OCI-LY7 (cell line): ENCODE measurements around the gene TECTA. TPM values are rescaled to one million over a fixed set of nuclear protein-coding genes. Genes with fewer than 3 reads are reported as not detected.

Source experiments
- BruUV-seq: library from RNA; stranded (reverse); fragments of 400-500 nt; replicated peaks from 2 replicates; lab custom pipeline; 2021; lab: Mats Ljungman, UMichigan
- CTCF ChIA-PET: fragments of 300-600 bp; sonication (Branson Sonifier 250); formaldehyde crosslinking; loops from one replicate; lab custom pipeline; 2022; ENCODE audit warnings: antibody characterized with exemption; ENCODE audit not compliant: unreplicated experiment; lab: Charles Lee
- POLR2A ChIA-PET: fragments of 300-600 bp; sonication (Branson Sonifier 250); formaldehyde crosslinking; loops from one replicate; lab custom pipeline; 2022; ENCODE audit warnings: antibody characterized with exemption; lab: Charles Lee
- DNase-seq: peaks from one replicate; pipeline ENCODE4 v3.0.0-alpha.2; 2015; ENCODE audit warnings: low spot score
- H2AFZ ChIP-seq: fragments of 200-600 bp; sonication (generic), shearing (Covaris generic); 2 replicates; pipeline ENCODE4 v1.6.1; 2014; ENCODE audit warnings: mild to moderate bottlenecking, antibody characterized with exemption, low read length, moderate library complexity
- H3K27ac ChIP-seq: fragments of 200-600 bp; sonication (generic); 2 replicates; pipeline ENCODE4 v1.5.1; 2014; ENCODE audit warnings: mixed run types, low read depth, mild to moderate bottlenecking, moderate library complexity, low read length, inconsistent platforms; ENCODE audit not compliant: poor library complexity, severe bottlenecking
- H3K36me3 ChIP-seq: fragments of 200-600 bp; sonication (generic); 2 replicates; pipeline ENCODE4 v1.6.1; 2014; ENCODE audit warnings: mild to moderate bottlenecking, antibody characterized with exemption, low read length, moderate library complexity, mixed read lengths; ENCODE audit not compliant: insufficient read depth
- H3K4me1 ChIP-seq: fragments of 200-600 bp; sonication (generic); 2 replicates; pipeline ENCODE4 v1.5.1; 2014; ENCODE audit warnings: mild to moderate bottlenecking, low read length; ENCODE audit not compliant: insufficient read depth, poor library complexity, severe bottlenecking
- H3K4me2 ChIP-seq: fragments of 200-600 bp; sonication (generic); 2 replicates; pipeline ENCODE4 v1.6.1; 2014; ENCODE audit warnings: mild to moderate bottlenecking, low read length
- H3K4me3 ChIP-seq: fragments of 200-600 bp; sonication (generic); 2 replicates; pipeline ENCODE4 v1.5.1; 2014; ENCODE audit warnings: mild to moderate bottlenecking, low read depth, low read length; ENCODE audit not compliant: poor library complexity, severe bottlenecking
- H3K79me2 ChIP-seq: fragments of 200-600 bp; sonication (generic); 2 replicates; pipeline ENCODE4 v1.6.1; 2016; ENCODE audit warnings: low read depth, mild to moderate bottlenecking, low read length, moderate library complexity, mixed read lengths; ENCODE audit not compliant: insufficient read depth
- H3K9me2 ChIP-seq: fragments of 200-600 bp; sonication (generic); 2 replicates; pipeline ENCODE4 v1.6.1; 2016; ENCODE audit warnings: mild to moderate bottlenecking, low read length, mixed read lengths; ENCODE audit not compliant: insufficient read depth
- H3K9me3 ChIP-seq: fragments of 200-600 bp; sonication (generic); 2 replicates; pipeline ENCODE4 v1.6.1; 2014; ENCODE audit warnings: mild to moderate bottlenecking, mixed run types, low read length, mixed read lengths
- H4K20me1 ChIP-seq: fragments of 200-600 bp; sonication (generic); 2 replicates; pipeline ENCODE4 v1.6.1; 2014; ENCODE audit warnings: mild to moderate bottlenecking, antibody characterized with exemption, low read length, moderate library complexity, mixed read lengths; ENCODE audit not compliant: insufficient read depth
- CTCF ChIP-seq: fragments of 200-600 bp; sonication (generic); conservative IDR thresholded peaks from 2 replicates; pipeline ENCODE4 v1.5.1; 2014; ENCODE audit warnings: mild to moderate bottlenecking, antibody characterized with exemption, low read length, moderate library complexity, mixed read lengths
- EZH2phosphoT487 ChIP-seq: fragments of 200-600 bp; sonication (generic); IDR thresholded peaks from 2 replicates; pipeline ENCODE4 v1.6.1; 2018; ENCODE audit warnings: low read depth, borderline replicate concordance, mild to moderate bottlenecking, mixed run types, antibody characterized with exemption, low read length, moderate library complexity, mixed read lengths
- intact Hi-C: fragments of 100-400 bp; cut with micrococcal nuclease; formaldehyde crosslinking; loops from one replicate; pipeline ENCODE4 v1.10.0; 2022; ENCODE audit not compliant: unreplicated experiment
- total RNA-seq, 2 experiments: library from RNA; depleted of rRNA in 1 of 2; stranded (reverse); fragments of >200 nt in 1 of 2; shearing (Covaris generic) in 1 of 2; gene quantifications; 2 replicates each; pipeline ENCODE4 v1.2.3, GENCODE V29; 2014 to 2022

The TECTA gene
- total RNA-seq, 2 experiments from 2014 or later, result 0.32 to 0.48 TPM

DNA sequence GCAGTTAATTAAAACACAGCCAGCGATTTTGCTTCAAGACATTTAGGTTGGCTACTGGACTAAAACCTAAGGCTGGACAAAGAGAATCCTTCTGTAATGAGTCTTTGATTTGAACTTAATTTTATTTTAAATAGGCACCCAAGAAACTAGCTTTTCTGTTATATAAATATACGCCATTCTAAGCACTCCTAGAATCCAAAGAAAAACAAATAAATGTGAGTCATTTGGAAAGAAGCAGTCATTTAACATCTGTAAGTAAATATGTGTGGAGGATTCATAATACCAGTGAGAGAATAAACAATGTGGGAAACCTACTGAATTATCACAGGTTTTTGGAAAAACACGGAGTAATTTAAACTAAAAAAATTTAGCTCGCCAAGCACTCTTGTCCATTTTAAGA is 1.2 kb upstream of the TECTA start:
- no peak for TF ChIP-seq CTCF
- no peak for TF ChIP-seq EZH2phosphoT487
- no TSS peak for BruUV-seq
- POLR2A ChIA-PET, result interaction anchor here (0.6 kb wide), 1 partner anchor 116 kb away, joined by 3 read pairs; no protein-coding TSS in a partner anchor

GRCh38 chr11:121104312-121104762 is 3.3 kb downstream of the TECTA start:
- H3K36me3 ChIP-seq, result no peaks in the 10 kb centered on the region
- TF ChIP-seq CTCF, result peak; percentile 67
- no peak for TF ChIP-seq EZH2phosphoT487
- no peaks in the 10 kb centered on the region for H3K4me1 ChIP-seq
- no peaks in the 10 kb centered on the region for H4K20me1 ChIP-seq
- intact Hi-C loops, result no loop called here
- H3K79me2 ChIP-seq, result no peaks in the 10 kb centered on the region
- CTCF ChIA-PET, result no interaction called here
- no TSS peak for BruUV-seq
- H3K4me2 ChIP-seq, result no peak overlapping the region
- POLR2A ChIA-PET, result no interaction called here
- H3K27ac ChIP-seq, result no peak overlapping the region
- no peaks in the 10 kb centered on the region for H3K9me2 ChIP-seq
- no peak overlapping the region for H2AFZ ChIP-seq
- no peak overlapping the region for H3K4me3 ChIP-seq
- no peaks in the 10 kb centered on the region for H3K9me3 ChIP-seq
- DNase-seq, result no peak

More for the DNA sequence above, 1.2 kb upstream of the TECTA start:
- intact Hi-C loops, result no loop called here
- H2AFZ ChIP-seq, result no peak overlapping the region
- no peak overlapping the region for H3K27ac ChIP-seq
- no peaks in the 10 kb centered on the region for H3K79me2 ChIP-seq
- H4K20me1 ChIP-seq, result no peaks in the 10 kb centered on the region
- H3K36me3 ChIP-seq, result no peaks in the 10 kb centered on the region
- no peak for DNase-seq
- H3K9me2 ChIP-seq, result no peaks in the 10 kb centered on the region
- H3K9me3 ChIP-seq, result no peaks in the 10 kb centered on the region
- no peak overlapping the region for H3K4me2 ChIP-seq
- CTCF ChIA-PET, result no interaction called here
- no peaks in the 10 kb centered on the region for H3K4me1 ChIP-seq
- no peak overlapping the region for H3K4me3 ChIP-seq

- DNase-seq, result no peak
- no peaks in the 10 kb centered on the region for H4K20me1 ChIP-seq
- H3K4me3 ChIP-seq, result no peak overlapping the region
- no peak overlapping the region for H3K4me2 ChIP-seq
- CTCF ChIA-PET, result no interaction called here
- H2AFZ ChIP-seq, result no peak overlapping the region
- H3K27ac ChIP-seq, result no peak overlapping the region
- no peaks in the 10 kb centered on the region for H3K36me3 ChIP-seq
- no peaks in the 10 kb centered on the region for H3K79me2 ChIP-seq
- POLR2A ChIA-PET, result interaction anchor here (1.2 kb wide), 1 partner anchor 17 kb away, joined by 3 read pairs; no protein-coding TSS in a partner anchor
- intact Hi-C loops, result no loop called here
- H3K4me1 ChIP-seq, result no peaks in the 10 kb centered on the region
- H3K9me2 ChIP-seq, result no peaks in the 10 kb centered on the region
- no peak for TF ChIP-seq CTCF
- no peaks in the 10 kb centered on the region for H3K9me3 ChIP-seq
- no TSS peak for BruUV-seq
These were observed 4.0 kb downstream of the TECTA start for GRCh38 chr11:121105063-121105480.
